Bronchial epithelial cell (primary cell): Measurements from ENCODE around the gene MAP3K5. TPM values are rescaled to one million over a fixed set of nuclear protein-coding genes. Genes with fewer than 3 reads are reported as not detected.
"Not testable (repeated sequence)": the region's sequence is repeated elsewhere in the genome, so short reads cannot be mapped to it uniquely, and the experiment has no call there.

Experiments
- DNase-seq: peaks from one replicate; pipeline ENCODE4 v3.0.0-alpha.2; 2010; ENCODE audit warnings: low read depth
- FAIRE-seq: peaks from 2 replicates; lab custom pipeline; 2011; peaks lifted over from hg19 to GRCh38; lab: Jason Lieb, UNC
- H3K27me3 ChIP-seq: 2 replicates; pipeline ENCODE4 v1.5.1; 2011; ENCODE audit warnings: low read length; ENCODE audit not compliant: control insufficient read depth, insufficient read depth
- H3K36me3 ChIP-seq: 2 replicates; pipeline ENCODE4 v1.5.1; 2011; ENCODE audit warnings: low read length; ENCODE audit not compliant: control insufficient read depth, insufficient read depth
- H3K4me3 ChIP-seq: 2 replicates; pipeline ENCODE4 v1.5.1; 2011; ENCODE audit warnings: mild to moderate bottlenecking, low read depth, low read length, control low read depth
- CTCF ChIP-seq: IDR thresholded peaks from 2 replicates; pipeline ENCODE4 v1.5.1; 2011; ENCODE audit warnings: mild to moderate bottlenecking, moderate library complexity, low read length, control low read depth, inconsistent platforms; ENCODE audit not compliant: insufficient read depth, severe bottlenecking
- total RNA-seq: library from RNA; depleted of rRNA; stranded (reverse); fragments of >200 nt; gene quantifications from 2 replicates; pipeline ENCODE4 v1.2.1, GENCODE V29; 2014

MAP3K5 gene
- total RNA-seq, 1 donor from 2014 or later: 8.2 TPM

DNA sequence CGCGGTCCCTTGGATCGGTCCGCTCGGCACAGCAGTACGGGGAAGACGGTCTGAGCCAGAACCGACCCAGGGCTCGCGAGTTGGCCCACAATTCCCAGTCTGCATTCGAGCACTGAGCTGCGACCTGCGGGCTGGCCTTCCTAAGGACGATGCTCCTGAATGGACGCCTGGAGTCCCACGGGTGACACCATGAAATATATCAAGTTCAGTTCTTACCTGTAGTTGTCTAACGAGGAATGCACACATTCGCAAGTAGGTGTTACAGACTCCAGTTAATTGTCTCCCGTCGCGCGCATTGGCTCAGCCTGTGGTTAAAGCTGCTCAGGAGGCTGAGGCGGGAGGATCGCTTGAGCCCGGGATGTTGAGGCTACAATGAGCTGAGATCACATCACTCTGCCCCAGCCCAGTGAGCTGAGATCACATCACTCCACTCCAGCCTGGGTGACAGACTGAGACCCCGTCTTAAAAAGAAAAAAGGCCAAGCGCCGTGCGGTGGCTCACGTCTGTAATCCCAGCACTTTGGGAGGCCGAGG, 30.9 kb upstream of the MAP3K5 start:
- FAIRE-seq (no peak), DNase-seq (no peak)
- TF ChIP-seq CTCF: no peak

DNA sequence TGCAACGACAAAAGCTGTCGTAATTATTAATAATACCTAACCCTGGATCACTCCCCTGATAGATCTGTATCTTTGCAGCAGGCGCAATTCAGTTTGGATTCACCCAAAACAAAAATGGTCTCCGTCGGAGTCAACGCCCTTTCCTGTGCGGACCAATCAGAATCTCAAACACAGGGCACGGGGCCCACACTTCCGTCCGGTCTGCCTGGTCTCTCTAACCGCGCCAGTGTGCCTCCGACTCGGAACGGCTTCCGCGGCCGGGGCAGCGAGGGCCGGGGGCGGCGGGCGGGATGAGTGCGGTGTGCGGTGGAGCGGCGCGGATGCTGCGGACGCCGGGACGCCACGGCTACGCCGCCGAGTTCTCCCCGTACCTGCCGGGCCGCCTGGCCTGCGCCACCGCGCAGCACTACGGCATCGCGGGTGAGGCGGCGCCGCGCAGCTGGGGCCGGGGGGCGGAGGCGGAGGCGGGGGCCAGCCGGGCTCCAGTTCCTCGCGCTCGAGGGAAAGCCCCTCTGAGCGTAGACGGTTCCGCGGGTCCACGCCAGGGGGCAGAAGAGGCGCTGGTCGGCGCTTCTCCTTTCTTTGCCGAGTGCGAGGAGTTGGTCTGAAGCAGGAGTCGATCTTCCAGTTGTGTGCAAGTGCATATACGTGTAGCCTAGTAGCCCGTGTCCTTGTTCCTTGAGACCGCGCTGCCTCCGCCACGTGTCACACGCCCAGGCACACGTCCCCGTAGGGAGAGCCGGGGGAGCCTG, 30.3 kb upstream of the MAP3K5 start, which contains the start of gene PEX7:
Gene PEX7 (plus strand): TSS at position 217 of the 752 bp plus-strand sequence. CDS start 74 bp downstream, at position 291.
- DNase-seq (peak; percentile 84), FAIRE-seq (no peak)
- Histone ChIP-seq H3K27me3 (no peaks in the 10 kb centered on the region), H3K36me3 (no peaks in the 10 kb centered on the region), H3K4me3 (peak within 1 kb of the TSS; percentile 67)
- peak; percentile 66 for TF ChIP-seq CTCF

More for the DNA sequence above, 30.9 kb upstream of the MAP3K5 start:
- Histone ChIP-seq H3K36me3 (no peaks in the 10 kb centered on the region), H3K4me3 (peak overlapping the region; percentile 67), H3K27me3 (no peaks in the 10 kb centered on the region)

- H3K4me3 ChIP-seq: peak overlapping the region; percentile 67
- DNase-seq (no peak), FAIRE-seq (no peak)
- TF ChIP-seq CTCF: no peak
- no peaks in the 10 kb centered on the region for H3K27me3 ChIP-seq
- H3K36me3 ChIP-seq: no peaks in the 10 kb centered on the region
Measured at GRCh38 chr6:136822046-136822375, 29.7 kb upstream of the MAP3K5 start.

DNA sequence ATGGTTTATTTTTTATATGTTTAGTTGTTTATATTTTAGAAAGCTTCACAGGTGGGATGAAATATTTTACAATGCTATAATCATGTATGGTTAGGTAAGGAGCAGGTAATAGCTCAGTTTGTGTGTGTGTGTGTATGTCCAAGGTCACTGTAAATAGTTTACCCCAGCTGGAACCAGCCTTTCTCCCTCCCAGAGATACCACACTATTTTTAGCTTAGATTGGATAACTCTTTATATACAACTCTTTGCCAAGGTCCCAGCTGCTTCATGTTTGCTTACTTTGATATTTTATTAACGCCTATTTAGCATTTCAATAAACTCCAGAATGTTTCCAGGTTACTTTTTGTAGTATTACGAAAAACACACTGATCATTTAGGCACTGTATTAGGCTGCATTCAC, 28.3 kb upstream of the MAP3K5 start:
- FAIRE-seq (no peak), DNase-seq (no peak)
- Histone ChIP-seq H3K4me3 (no peak overlapping the region), H3K27me3 (no peaks in the 10 kb centered on the region), H3K36me3 (no peaks in the 10 kb centered on the region)
- TF ChIP-seq CTCF: no peak

DNA sequence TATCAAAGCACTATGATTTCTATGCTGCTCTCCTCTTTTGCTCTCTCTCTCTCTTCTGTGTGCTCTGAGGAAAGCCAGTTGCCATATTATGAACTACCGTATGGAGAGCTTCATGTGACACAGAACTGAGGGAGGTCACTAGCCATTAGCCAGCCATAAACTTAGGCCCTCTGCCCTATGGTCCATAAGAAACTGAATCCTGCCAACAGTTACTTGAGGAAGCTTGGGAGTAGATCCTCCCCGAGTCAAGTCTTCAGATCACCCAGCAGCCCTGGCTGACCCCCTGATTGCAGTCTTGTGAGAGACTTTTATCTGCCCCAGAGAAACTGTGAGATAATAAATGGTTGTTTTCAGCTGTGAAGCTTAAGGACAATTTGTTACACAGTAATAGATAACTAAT, 24.4 kb upstream of the MAP3K5 start:
- no peaks in the 10 kb centered on the region for H3K27me3 ChIP-seq
- H3K36me3 ChIP-seq: no peaks in the 10 kb centered on the region
- H3K4me3 ChIP-seq: no peak overlapping the region
- DNase-seq: no peak
- FAIRE-seq: no peak
- TF ChIP-seq CTCF: no peak

DNA sequence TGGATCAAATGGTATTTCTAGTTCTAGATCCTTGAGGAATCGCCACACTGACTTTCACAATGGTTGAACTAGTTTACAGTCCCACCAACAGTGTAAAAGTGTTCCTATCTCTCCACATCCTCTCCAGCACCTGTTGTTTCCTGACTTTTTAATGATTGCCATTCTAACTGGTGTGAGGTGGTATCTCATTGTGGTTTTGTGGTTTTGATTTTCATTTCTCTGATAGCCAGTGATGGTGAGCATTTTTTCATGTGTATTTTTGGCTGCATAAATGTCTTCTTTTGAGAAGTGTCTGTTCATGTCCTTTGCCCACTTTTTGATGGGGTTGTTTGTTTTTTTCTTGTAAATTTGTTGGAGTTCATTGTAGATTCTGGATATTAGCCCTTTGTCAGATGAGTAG, 23.3 kb upstream of the MAP3K5 start:
- FAIRE-seq, H3K4me3 ChIP-seq, H3K36me3 ChIP-seq, DNase-seq, H3K27me3 ChIP-seq: not testable (repeated sequence)
